HTERT RPE-1 (cell line): ENCODE measurements around the gene NT5C1A.

ENCODE experiments used
- in situ Hi-C: fragments of 300-500 bp; cut with MboI; formaldehyde crosslinking; loops from 4 replicates; pipeline ENCODE4 v1.14.3; 2020; ENCODE audit warnings: low sequenced_read_pairs

Gene NT5C1A

GRCh38 chr1:39671793-39672550 is at the start of gene NT5C1A:
TSS of gene NT5C1A (minus strand) at chr1:39672107. CDS start at chr1:39672038, 69 bp downstream.
- in situ Hi-C loops: no loop called here

DNA sequence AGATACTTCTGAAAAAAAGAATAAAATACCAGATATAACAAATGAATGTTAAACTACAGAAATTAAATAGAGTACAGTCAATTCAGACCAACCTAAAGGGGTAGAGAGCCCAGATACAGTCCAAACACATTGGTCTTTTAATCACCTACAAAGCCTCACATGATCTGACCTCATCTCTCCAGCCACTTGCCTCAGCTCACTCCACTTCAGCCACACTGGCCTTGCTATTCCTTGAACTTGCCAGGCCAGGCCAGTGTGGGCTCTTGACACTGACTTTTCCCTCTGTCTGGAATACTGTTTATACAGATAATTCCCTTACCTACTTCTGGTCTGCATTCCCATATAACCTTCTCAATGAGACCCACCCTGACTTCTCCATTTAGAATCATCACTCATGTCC is 49.8 kb upstream of the NT5C1A start:
- in situ Hi-C loops: no loop called here

GRCh38 chr1:39720094-39720999 is 48.4 kb upstream of the NT5C1A start:
- in situ Hi-C loops: no loop called here

GRCh38 chr1:39717809-39718208 is 45.9 kb upstream of the NT5C1A start:
- in situ Hi-C loops: no loop called here

- in situ Hi-C loops: no loop called here
Observed at GRCh38 chr1:39713557-39713956, 41.6 kb upstream of the NT5C1A start.

- in situ Hi-C loops: no loop called here
Observed at GRCh38 chr1:39711966-39712340, 40.0 kb upstream of the NT5C1A start.

- in situ Hi-C loops: no loop called here
Observed at GRCh38 chr1:39711104-39711965, 39.4 kb upstream of the NT5C1A start.

- in situ Hi-C loops: no loop called here
Observed at GRCh38 chr1:39707506-39707905, 35.6 kb upstream of the NT5C1A start.

GRCh38 chr1:39704757-39705156 is 32.9 kb upstream of the NT5C1A start:
- in situ Hi-C loops: no loop called here

DNA sequence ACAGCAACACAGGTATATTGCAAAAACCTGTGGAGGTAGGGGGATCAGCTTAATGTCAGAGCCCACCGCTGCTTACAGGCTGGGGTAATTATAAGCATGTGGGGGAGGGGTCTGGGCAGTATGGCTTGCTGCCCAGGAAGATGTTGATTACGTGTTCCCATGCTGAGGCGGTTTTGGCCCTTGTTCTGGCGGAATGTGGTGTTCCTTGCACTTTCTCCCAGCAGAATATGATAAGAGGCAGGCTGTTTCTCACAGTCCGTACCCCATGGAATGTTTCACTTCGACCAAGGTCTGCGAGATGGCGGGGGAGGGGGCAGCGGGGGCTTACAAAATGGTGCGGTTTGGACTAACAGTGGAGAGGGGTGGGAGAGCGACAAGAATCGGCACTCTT is 29.1 kb upstream of the NT5C1A start:
- in situ Hi-C loops: no loop called here

- in situ Hi-C loops: no loop called here
Observed at GRCh38 chr1:39700348-39700747, 28.4 kb upstream of the NT5C1A start.

GRCh38 chr1:39699419-39699818 is 27.5 kb upstream of the NT5C1A start:
- in situ Hi-C loops: no loop called here

DNA sequence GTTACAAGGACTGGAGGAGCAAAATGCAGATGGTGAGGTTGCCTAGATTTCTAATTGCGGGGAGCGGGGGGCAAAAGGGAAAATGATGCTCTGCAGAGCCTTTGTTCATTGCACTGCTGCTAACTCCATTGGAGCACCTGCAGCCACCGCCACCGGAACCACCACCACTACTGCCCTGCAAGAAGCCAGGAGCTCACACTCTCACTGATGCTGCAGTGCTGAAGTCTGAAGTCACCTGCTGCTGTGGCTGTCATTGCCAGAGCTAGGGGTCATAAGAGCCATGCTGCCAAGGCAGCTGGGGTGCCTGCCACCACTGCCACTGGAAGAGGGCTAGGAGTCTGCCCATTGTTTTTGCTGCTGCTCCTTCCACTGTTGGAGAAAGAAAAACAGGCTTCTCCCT is 26.7 kb upstream of the NT5C1A start:
- in situ Hi-C loops: no loop called here

DNA sequence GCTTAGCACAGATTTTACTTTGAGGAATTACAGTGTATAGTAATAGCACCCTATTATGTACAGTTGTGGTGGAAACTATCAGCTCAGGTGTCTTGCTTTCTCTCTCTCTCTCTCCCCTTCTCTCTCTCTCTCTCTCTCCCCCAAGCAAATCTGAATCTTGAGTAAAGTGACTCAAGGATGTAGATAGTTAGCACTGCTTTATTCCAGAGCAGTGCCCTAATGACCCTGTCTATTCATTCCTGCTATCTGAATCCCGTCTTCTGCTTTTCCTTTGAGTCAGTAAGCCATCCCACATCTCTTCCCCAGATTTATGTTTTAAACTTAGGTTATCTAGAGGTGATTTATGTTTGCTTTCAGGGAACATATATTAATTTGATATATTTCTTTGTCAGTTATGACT is 24.5 kb upstream of the NT5C1A start:
- in situ Hi-C loops: no loop called here

DNA sequence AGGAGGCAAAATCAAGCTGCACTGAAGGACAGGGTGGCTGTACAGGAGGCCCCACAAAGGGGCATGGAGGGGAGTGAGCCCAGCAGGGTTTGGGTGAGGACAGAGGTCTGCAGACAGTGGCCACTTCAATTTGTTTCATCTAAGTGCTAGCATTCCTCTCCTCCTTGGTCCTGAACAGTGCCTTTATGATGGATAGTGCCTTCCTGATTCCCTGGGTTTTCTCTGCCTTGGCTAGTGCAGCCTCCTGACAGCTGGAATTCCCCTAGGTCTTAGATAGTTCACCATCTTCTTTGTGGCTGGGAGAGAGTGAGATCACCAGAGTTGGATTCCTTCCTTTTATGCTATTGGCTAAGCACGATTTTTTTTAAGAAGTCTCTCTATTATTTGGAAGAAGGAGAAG is 23.1 kb upstream of the NT5C1A start:
- in situ Hi-C loops: no loop called here

GRCh38 chr1:39694026-39694425 is 22.1 kb upstream of the NT5C1A start:
- in situ Hi-C loops: no loop called here

DNA sequence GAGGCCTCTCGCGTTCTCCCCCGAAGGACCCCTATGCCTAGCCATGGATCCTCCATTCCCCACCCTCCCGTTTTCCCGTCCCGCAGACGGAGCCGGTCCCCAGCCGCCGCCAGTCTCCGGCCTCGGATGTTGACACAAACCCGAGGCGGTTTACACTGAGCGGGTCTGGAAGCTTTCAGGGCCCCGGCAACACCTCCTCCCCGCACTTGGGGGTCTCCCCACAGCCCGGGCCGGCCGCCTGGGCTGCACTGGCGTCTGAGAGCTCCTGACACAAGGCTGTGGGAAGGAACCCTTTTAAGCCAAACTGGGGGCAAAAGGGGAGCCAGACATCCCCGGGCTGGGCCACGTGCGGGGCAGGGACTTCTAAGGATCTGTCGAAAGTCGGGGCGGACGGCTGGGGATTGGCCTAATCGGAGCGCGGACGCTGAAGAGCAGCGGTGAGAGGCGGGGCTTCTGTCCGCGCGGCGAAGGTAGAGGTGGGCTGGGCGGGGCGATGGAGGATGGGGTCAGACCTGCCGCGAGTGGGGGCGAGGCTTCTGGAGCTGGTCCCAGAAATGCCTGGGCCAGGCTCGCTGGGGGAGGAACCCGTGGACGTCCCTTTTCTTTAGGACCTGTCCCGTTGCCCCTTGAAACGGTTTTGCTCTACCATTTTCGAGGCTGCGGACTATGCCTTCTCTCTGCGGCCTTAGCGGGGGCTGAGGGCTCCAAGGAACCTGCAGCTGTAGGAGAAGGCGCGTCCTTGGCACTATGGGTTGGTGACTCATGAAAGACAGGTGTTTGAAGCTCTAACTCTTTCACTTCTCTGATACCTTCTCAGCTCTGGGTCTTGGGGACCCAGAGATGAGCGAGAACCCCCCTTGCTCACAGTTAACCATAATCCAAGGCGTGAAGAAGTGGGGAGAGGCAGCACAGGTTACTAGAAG is 20.5 kb upstream of the NT5C1A start:
- in situ Hi-C loops: no loop called here

- in situ Hi-C loops: no loop called here
Observed at GRCh38 chr1:39691383-39692151, 19.7 kb upstream of the NT5C1A start, which contains the start of gene HPCAL4. TSS of gene HPCAL4 (minus strand) at chr1:39691433. CDS start at chr1:39684603, 6,830 bp downstream.

DNA sequence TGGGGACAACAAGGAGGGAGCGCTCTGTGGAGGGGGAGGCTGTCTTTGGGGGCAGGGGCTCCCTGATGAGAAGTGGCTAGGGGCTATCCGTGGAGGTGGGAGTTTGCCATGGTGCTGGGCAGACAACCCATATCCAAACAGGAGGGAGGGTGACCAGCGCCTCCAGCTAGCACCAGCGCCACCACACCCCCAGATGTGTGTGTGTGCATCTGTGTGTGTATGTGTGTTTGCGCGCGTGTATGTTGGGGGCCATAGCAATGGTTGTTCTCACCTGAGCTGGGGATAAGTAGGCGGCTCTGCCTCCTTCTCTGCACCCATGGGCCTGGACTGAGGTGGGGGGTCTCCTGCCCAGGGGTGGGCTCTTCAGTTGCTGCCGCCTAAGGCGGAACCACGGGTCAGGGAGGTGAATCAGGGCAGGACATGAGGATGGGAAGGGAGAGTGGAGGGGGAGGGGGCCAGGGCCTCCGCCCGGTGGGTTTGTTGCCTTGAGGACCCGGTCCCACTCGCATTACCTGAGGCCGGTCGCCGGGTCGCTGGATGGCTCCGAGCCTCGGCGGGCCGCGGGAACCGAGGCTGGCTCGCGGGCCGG is 19.0 kb upstream of the NT5C1A start:
- in situ Hi-C loops: no loop called here
